ENCODE measurements around the gene RAB3B. TPM values are rescaled to one million over a fixed set of nuclear protein-coding genes. Genes with fewer than 3 reads are reported as not detected.

Gene RAB3B
- total RNA-seq, 1 donor from 2014 or later: 0.02 TPM

GRCh38 chr1:51966559-51966958 is 23.9 kb downstream of the RAB3B start:
- no peak for DNase-seq
- Mint-ChIP-seq H3K4me1 (no peaks in the 10 kb centered on the region), H3K27me3 (peaks cover 3% of the 10 kb centered on the region), H3K27ac (no peak overlapping the region), H3K36me3 (ENCODE audit: low read depth) (no peaks in the 10 kb centered on the region), H3K9me3 (no peaks in the 10 kb centered on the region), H3K4me3 (no peak overlapping the region)
- intact Hi-C loops (cut with micrococcal nuclease): no loop called here
- TF ChIP-seq CTCF (IDR thresholded peaks at IDR 0.05): no peak
- CTCF ChIA-PET: no interaction called here
- POLR2A ChIA-PET: no interaction called here
- ATAC-seq (ENCODE audit: low read depth): no peak

GRCh38 chr1:51964309-51964696 is 26.2 kb downstream of the RAB3B start:
- ATAC-seq (ENCODE audit: low read depth) (no peak), DNase-seq (no peak)
- no peak overlapping the region for H3K4me3 Mint-ChIP-seq
- H3K27me3 Mint-ChIP-seq: peaks cover 3% of the 10 kb centered on the region
- no peak for TF ChIP-seq CTCF (IDR thresholded peaks at IDR 0.05)
- H3K9me3 Mint-ChIP-seq: no peaks in the 10 kb centered on the region
- CTCF ChIA-PET: no interaction called here
- no peak overlapping the region for H3K27ac Mint-ChIP-seq
- intact Hi-C loops (cut with micrococcal nuclease): no loop called here
- H3K36me3 Mint-ChIP-seq (ENCODE audit: low read depth): no peaks in the 10 kb centered on the region
- H3K4me1 Mint-ChIP-seq: no peaks in the 10 kb centered on the region
- POLR2A ChIA-PET: no interaction called here

GRCh38 chr1:51963592-51964308 is 26.8 kb downstream of the RAB3B start:
- Mint-ChIP-seq H3K4me3 (no peak overlapping the region), H3K4me1 (no peaks in the 10 kb centered on the region), H3K27ac (no peak overlapping the region), H3K9me3 (no peaks in the 10 kb centered on the region), H3K27me3 (peaks cover 4% of the 10 kb centered on the region), H3K36me3 (ENCODE audit: low read depth) (no peaks in the 10 kb centered on the region)
- TF ChIP-seq CTCF (IDR thresholded peaks at IDR 0.05): no peak
- ATAC-seq (ENCODE audit: low read depth) (peak; percentile 31), DNase-seq (no peak)
- CTCF ChIA-PET: no interaction called here
- POLR2A ChIA-PET: no interaction called here
- intact Hi-C loops (cut with micrococcal nuclease): no loop called here

GRCh38 chr1:51962486-51963356 is 27.8 kb downstream of the RAB3B start:
- POLR2A ChIA-PET: no interaction called here
- CTCF ChIA-PET: no interaction called here
- H3K4me1 Mint-ChIP-seq: no peaks in the 10 kb centered on the region
- peaks cover 4% of the 10 kb centered on the region for H3K27me3 Mint-ChIP-seq
- no peak for DNase-seq
- TF ChIP-seq CTCF (IDR thresholded peaks at IDR 0.05): no peak
- H3K9me3 Mint-ChIP-seq: no peaks in the 10 kb centered on the region
- no peak for ATAC-seq (ENCODE audit: low read depth)
- no peak overlapping the region for H3K27ac Mint-ChIP-seq
- H3K36me3 Mint-ChIP-seq (ENCODE audit: low read depth): no peaks in the 10 kb centered on the region
- no peak overlapping the region for H3K4me3 Mint-ChIP-seq
- intact Hi-C loops (cut with micrococcal nuclease): no loop called here

- ChIA-PET POLR2A (no interaction called here), CTCF (no interaction called here)
- TF ChIP-seq CTCF (IDR thresholded peaks at IDR 0.05): no peak
- H3K4me3 Mint-ChIP-seq: no peak overlapping the region
- no peaks in the 10 kb centered on the region for H3K36me3 Mint-ChIP-seq (ENCODE audit: low read depth)
- no peaks in the 10 kb centered on the region for H3K4me1 Mint-ChIP-seq
- no peak for DNase-seq
- intact Hi-C loops (cut with micrococcal nuclease): no loop called here
- H3K9me3 Mint-ChIP-seq: no peaks in the 10 kb centered on the region
- no peak for ATAC-seq (ENCODE audit: low read depth)
- no peak overlapping the region for H3K27ac Mint-ChIP-seq
- H3K27me3 Mint-ChIP-seq: peaks cover 4% of the 10 kb centered on the region
Measured at GRCh38 chr1:51961954-51962353, 28.5 kb downstream of the RAB3B start.
